Spleen (tissue), 7 donors: ENCODE data around the gene SLC22A23.

Experiments
- POLR2A ChIP-seq, 3 donors: fragments of 450-650 bp; IDR thresholded peaks; one replicate each; pipeline ENCODE4 v1.5.1; 2017; ENCODE audit warnings: antibody characterized with exemption in 3 of 3, mild to moderate bottlenecking in 1 of 3
- TF ChIP-seq, protein P1 (sequence below), 11 experiments: fragments of 200-600 bp in 7 of 11; fragments of 450-650 bp in 4 of 11; sonication (generic) in 4 of 11; IDR thresholded peaks in 8 of 11; conservative IDR thresholded peaks in 3 of 11; 1 replicate in 7 of 11; 2 replicates in 4 of 11; pipeline versions ENCODE4 v1.4.0 to v1.8.0; 2016 to 2021; ENCODE audit warnings: antibody characterized with exemption in 11 of 11, inconsistent platforms in 4 of 11, mild to moderate bottlenecking in 1 of 11
- donor health status: DM: no; HTN: no; CAD: no; lungs with moderate emphysema.
- donor health status: DM: no; HTN: no; CAD: no.
- donor health status: DM: no; HTN: no; CAD: no.

DNA sequence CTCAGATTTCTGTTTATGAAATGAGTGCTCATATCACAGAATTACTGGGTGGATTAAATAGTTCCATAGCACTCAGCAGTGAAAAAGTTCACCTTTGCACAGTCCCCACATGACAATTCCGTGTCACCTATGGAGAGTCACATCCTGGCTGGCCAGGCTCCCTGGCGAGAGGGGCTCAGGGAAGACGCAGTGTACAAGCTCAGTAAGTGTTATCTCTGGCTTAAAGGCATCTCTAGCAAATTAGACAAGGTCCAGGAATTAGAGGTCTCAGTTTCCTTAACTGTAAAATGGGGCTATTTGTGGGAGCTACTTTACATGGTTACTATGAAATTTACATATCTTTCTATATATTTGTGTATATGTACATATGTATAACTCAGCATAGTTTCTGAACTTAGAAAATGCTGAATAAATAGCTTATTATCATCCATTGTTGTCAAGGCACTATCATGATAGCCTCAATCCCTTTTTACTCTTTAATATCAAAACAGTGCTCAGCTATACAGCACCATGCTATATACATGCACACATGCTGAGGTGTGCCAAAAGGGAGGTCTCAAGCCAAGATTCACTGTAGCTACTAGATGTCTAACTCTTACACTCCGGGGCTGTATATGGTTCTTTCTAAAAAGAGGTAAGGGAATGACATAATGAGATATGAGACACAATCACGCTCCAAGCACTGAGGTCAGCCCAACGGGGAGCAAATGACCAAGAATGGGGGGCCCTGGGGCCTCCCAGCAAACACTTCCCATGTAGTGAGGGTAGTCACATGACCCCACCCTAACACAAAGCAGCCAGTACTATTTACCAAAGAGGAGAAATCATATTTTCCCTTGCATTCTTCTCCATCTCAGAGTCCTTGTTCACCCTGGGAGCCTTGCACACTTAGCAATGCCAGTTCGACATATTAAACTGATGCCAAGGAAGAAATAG, 59.4 kb downstream of the SLC22A23 start:
- TF ChIP-seq POLR2A (IDR thresholded peaks at IDR 0.05) = no peak
- TF ChIP-seq, protein P1, sequence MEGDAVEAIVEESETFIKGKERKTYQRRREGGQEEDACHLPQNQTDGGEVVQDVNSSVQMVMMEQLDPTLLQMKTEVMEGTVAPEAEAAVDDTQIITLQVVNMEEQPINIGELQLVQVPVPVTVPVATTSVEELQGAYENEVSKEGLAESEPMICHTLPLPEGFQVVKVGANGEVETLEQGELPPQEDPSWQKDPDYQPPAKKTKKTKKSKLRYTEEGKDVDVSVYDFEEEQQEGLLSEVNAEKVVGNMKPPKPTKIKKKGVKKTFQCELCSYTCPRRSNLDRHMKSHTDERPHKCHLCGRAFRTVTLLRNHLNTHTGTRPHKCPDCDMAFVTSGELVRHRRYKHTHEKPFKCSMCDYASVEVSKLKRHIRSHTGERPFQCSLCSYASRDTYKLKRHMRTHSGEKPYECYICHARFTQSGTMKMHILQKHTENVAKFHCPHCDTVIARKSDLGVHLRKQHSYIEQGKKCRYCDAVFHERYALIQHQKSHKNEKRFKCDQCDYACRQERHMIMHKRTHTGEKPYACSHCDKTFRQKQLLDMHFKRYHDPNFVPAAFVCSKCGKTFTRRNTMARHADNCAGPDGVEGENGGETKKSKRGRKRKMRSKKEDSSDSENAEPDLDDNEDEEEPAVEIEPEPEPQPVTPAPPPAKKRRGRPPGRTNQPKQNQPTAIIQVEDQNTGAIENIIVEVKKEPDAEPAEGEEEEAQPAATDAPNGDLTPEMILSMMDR (IDR thresholded peaks at IDR 0.05 in 8 of 11, conservative IDR thresholded peaks at IDR 0.05 in 3 of 11) = no peak
